NB4 (cell line): ENCODE data around the gene GABRA5.

ENCODE experiments used
- POLR2A ChIP-seq: IDR thresholded peaks from 2 replicates; pipeline ENCODE4 v1.6.1; 2011; ENCODE audit warnings: mild to moderate bottlenecking; ENCODE audit not compliant: insufficient read length; ENCODE audit errors: extremely low read depth
- TF ChIP-seq, protein P1 (sequence below): IDR thresholded peaks from one replicate; pipeline ENCODE4 v1.5.1; 2012; ENCODE audit warnings: low read depth, low read length
- TF ChIP-seq, protein P2 (sequence below): IDR thresholded peaks from 2 replicates; pipeline ENCODE4 v1.6.1; 2011; ENCODE audit warnings: low read depth, low read length

DNA sequence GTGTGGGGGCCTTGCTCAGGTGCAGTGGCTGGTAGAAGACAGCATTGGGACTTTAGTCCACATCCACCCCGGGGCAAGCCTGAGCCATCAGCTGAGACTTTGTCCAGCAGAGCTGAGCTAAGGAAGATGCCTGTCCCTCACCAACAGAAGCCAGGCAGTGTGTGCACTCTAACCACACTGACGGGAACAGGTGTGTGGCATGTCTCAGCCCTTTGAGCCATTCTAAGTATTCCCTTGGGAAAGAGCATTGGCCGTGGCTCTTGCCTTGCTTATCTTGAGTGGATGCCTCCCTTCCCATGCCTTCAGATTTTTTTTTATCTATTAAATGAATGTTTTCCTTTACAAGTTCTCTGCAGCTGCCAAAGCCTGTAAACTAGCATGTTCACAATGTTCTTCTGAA is 3.5 kb downstream of the GABRA5 start:
- TF ChIP-seq POLR2A = no peak
- TF ChIP-seq, protein P1, sequence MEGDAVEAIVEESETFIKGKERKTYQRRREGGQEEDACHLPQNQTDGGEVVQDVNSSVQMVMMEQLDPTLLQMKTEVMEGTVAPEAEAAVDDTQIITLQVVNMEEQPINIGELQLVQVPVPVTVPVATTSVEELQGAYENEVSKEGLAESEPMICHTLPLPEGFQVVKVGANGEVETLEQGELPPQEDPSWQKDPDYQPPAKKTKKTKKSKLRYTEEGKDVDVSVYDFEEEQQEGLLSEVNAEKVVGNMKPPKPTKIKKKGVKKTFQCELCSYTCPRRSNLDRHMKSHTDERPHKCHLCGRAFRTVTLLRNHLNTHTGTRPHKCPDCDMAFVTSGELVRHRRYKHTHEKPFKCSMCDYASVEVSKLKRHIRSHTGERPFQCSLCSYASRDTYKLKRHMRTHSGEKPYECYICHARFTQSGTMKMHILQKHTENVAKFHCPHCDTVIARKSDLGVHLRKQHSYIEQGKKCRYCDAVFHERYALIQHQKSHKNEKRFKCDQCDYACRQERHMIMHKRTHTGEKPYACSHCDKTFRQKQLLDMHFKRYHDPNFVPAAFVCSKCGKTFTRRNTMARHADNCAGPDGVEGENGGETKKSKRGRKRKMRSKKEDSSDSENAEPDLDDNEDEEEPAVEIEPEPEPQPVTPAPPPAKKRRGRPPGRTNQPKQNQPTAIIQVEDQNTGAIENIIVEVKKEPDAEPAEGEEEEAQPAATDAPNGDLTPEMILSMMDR = no peak
- TF ChIP-seq, protein P2, sequence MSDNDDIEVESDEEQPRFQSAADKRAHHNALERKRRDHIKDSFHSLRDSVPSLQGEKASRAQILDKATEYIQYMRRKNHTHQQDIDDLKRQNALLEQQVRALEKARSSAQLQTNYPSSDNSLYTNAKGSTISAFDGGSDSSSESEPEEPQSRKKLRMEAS = no peak
